H1 (cell line): Measurements from ENCODE around the gene JOSD1. TPM values are rescaled to one million over a fixed set of nuclear protein-coding genes. Genes with fewer than 3 reads are reported as not detected.

Source experiments
- CTCF ChIA-PET: fragments of 300-600 bp; sonication (Branson Sonifier 250); formaldehyde crosslinking; loops from one replicate; lab custom pipeline; 2021; ENCODE audit not compliant: partially characterized antibody; lab: Charles Lee
- POLR2A ChIA-PET: fragments of 300-600 bp; sonication (Branson Sonifier 250); formaldehyde crosslinking; loops from one replicate; lab custom pipeline; 2021; ENCODE audit warnings: inconsistent platforms; ENCODE audit not compliant: partially characterized antibody; lab: Charles Lee
- DNase-seq, 2 experiments: peaks; one replicate each; pipeline versions ENCODE4 v3.0.0 to v3.0.0-alpha.2; 2010 to 2022; ENCODE audit warnings: low spot score in 2 of 2, low read depth in 1 of 2, mixed read lengths in 1 of 2
- FAIRE-seq: peaks from 2 replicates; lab custom pipeline; 2011; peaks lifted over from hg19 to GRCh38; lab: Jason Lieb, UNC
- H2AFZ ChIP-seq: 2 replicates; pipeline ENCODE4 v1.8.1; 2012; ENCODE audit warnings: low read length, inconsistent platforms
- H2AK5ac ChIP-seq: 2 replicates; pipeline ENCODE4 v1.6.1; 2013; ENCODE audit warnings: low read depth, low read length
- H2BK120ac ChIP-seq: replicated peaks from 2 replicates; pipeline ENCODE3; 2013; ENCODE audit warnings: low read depth, low read length, inconsistent platforms
- H2BK12ac ChIP-seq: 2 replicates; pipeline ENCODE4 v1.6.1; 2013; ENCODE audit warnings: low read depth, low read length
- H2BK15ac ChIP-seq: 2 replicates; pipeline ENCODE4 v1.6.1; 2013; ENCODE audit warnings: low read length
- H2BK20ac ChIP-seq: 2 replicates; pipeline ENCODE4 v1.6.1; 2013; ENCODE audit warnings: low read length
- H2BK5ac ChIP-seq: 2 replicates; pipeline ENCODE4 v1.6.1; 2013; ENCODE audit warnings: low read depth, low read length
- H3K14ac ChIP-seq: 2 replicates; pipeline ENCODE4 v1.6.1; 2013; ENCODE audit warnings: inconsistent platforms; ENCODE audit not compliant: insufficient read length
- H3K18ac ChIP-seq: 2 replicates; pipeline ENCODE4 v1.6.1; 2013; ENCODE audit warnings: low read length; ENCODE audit errors: extremely low read depth
- H3K23ac ChIP-seq: 2 replicates; pipeline ENCODE4 v1.6.1; 2013; ENCODE audit warnings: inconsistent platforms; ENCODE audit not compliant: insufficient read length
- H3K23me2 ChIP-seq: 2 replicates; pipeline ENCODE4 v1.6.1; 2013; ENCODE audit warnings: low read depth, low read length
- H3K27ac ChIP-seq: 2 replicates; pipeline ENCODE4 v1.6.1; 2011; ENCODE audit warnings: low read depth, low read length, inconsistent platforms
- H3K27me3 ChIP-seq, 4 experiments: replicated peaks in 1 of 4; 1 replicate in 1 of 4; 2 replicates in 3 of 4; pipeline versions ENCODE4 v1.6.1 to v1.8.1; 2011 to 2013; ENCODE audit warnings: low read length in 3 of 4, mild to moderate bottlenecking in 3 of 4, inconsistent platforms in 2 of 4, mixed read lengths in 2 of 4, moderate library complexity in 1 of 4; ENCODE audit not compliant: control insufficient read depth in 3 of 4, insufficient read depth in 3 of 4; ENCODE audit errors: extremely low read depth in 1 of 4
- H3K36me3 ChIP-seq, 4 experiments: 2 replicates each; pipeline versions ENCODE4 v1.6.1 to v1.8.1; 2011 to 2013; ENCODE audit warnings: mild to moderate bottlenecking in 4 of 4, low read length in 3 of 4, moderate library complexity in 2 of 4, control low read depth in 1 of 4, inconsistent platforms in 1 of 4; ENCODE audit not compliant: insufficient read depth in 4 of 4, control insufficient read depth in 2 of 4
- H3K4ac ChIP-seq: replicated peaks from 2 replicates; pipeline ENCODE3; 2013; ENCODE audit warnings: low read length, low read depth, mixed read lengths, inconsistent platforms; ENCODE audit not compliant: insufficient read length
- H3K4me1 ChIP-seq, 4 experiments: replicated peaks in 1 of 4; 1 replicate in 1 of 4; 2 replicates in 3 of 4; pipeline versions ENCODE4 v1.6.1 to v1.8.1; 2011 to 2013; ENCODE audit warnings: low read length in 3 of 4, inconsistent platforms in 2 of 4, mixed read lengths in 1 of 4; ENCODE audit not compliant: insufficient read depth in 4 of 4, control insufficient read depth in 3 of 4
- H3K4me2 ChIP-seq, 2 experiments: 2 replicates each; pipeline versions ENCODE4 v1.6.1 to v1.8.1; 2011 to 2013; ENCODE audit warnings: low read depth in 2 of 2, low read length in 2 of 2, control low read depth in 1 of 2, inconsistent platforms in 1 of 2, mild to moderate bottlenecking in 1 of 2; ENCODE audit not compliant: insufficient read depth in 1 of 2
- H3K4me3 ChIP-seq, 4 experiments: fragments of 200-600, 300-600 bp in 1 of 4; sonication (generic), shearing (Covaris generic), sonication (Bioruptor Twin) in 1 of 4; 2 replicates each; pipeline versions ENCODE4 v1.5.1 to v1.8.1; 2011 to 2016; ENCODE audit warnings: low read length in 4 of 4, low read depth in 3 of 4, control low read depth in 2 of 4, inconsistent platforms in 2 of 4, mild to moderate bottlenecking in 2 of 4, mixed read lengths in 1 of 4, moderate library complexity in 1 of 4; ENCODE audit not compliant: insufficient read depth in 2 of 4; ENCODE audit errors: extremely low read depth in 1 of 4
- H3K56ac ChIP-seq: replicated peaks from 2 replicates; pipeline ENCODE3; 2013; ENCODE audit warnings: low read depth, mild to moderate bottlenecking, mixed read lengths, low read length, inconsistent platforms; ENCODE audit not compliant: insufficient read length
- H3K79me1 ChIP-seq: 2 replicates; pipeline ENCODE4 v1.6.1; 2013; ENCODE audit warnings: low read depth, low read length, control low read depth
- H3K79me2 ChIP-seq, 2 experiments: 2 replicates each; pipeline versions ENCODE4 v1.6.1 to v1.8.1; 2012 to 2013; ENCODE audit warnings: low read length in 2 of 2, mild to moderate bottlenecking in 2 of 2, inconsistent platforms in 1 of 2; ENCODE audit not compliant: insufficient read depth in 2 of 2, control insufficient read depth in 1 of 2
- H3K9ac ChIP-seq, 4 experiments: replicated peaks in 1 of 4; 1 replicate in 1 of 4; 2 replicates in 3 of 4; pipeline versions ENCODE4 v1.6.1 to v1.8.1; 2011 to 2013; ENCODE audit warnings: low read depth in 3 of 4, low read length in 3 of 4, control low read depth in 2 of 4, mild to moderate bottlenecking in 2 of 4, moderate library complexity in 2 of 4, inconsistent platforms in 1 of 4; ENCODE audit errors: extremely low read depth in 1 of 4
- H3K9me3 ChIP-seq, 2 experiments: 2 replicates each; pipeline versions ENCODE4 v1.6.1 to v1.8.1; 2012 to 2013; ENCODE audit warnings: mild to moderate bottlenecking in 2 of 2, moderate library complexity in 2 of 2, control low read depth in 1 of 2, inconsistent platforms in 1 of 2, low read depth in 1 of 2, low read length in 1 of 2, mixed read lengths in 1 of 2; ENCODE audit not compliant: insufficient read depth in 2 of 2
- H4K20me1 ChIP-seq, 2 experiments: replicated peaks in 1 of 2; 2 replicates each; pipeline versions ENCODE3 to v1.8.1; 2011 to 2013; ENCODE audit warnings: inconsistent platforms in 2 of 2, low read length in 2 of 2, mild to moderate bottlenecking in 1 of 2; ENCODE audit not compliant: insufficient read depth in 2 of 2, control insufficient read depth in 1 of 2
- H4K5ac ChIP-seq: 2 replicates; pipeline ENCODE4 v1.6.1; 2013; ENCODE audit warnings: low read length, low read depth, mixed read lengths, inconsistent platforms; ENCODE audit not compliant: insufficient read length
- H4K8ac ChIP-seq: 2 replicates; pipeline ENCODE4 v1.8.0; 2013; ENCODE audit warnings: mild to moderate bottlenecking, moderate library complexity, low read length, inconsistent platforms; ENCODE audit not compliant: insufficient read depth; ENCODE audit errors: extremely low read depth
- H4K91ac ChIP-seq: replicated peaks from 2 replicates; pipeline ENCODE3; 2013; ENCODE audit warnings: low read length, mixed read lengths, inconsistent platforms; ENCODE audit not compliant: insufficient read length
- POLR2AphosphoS5 ChIP-seq: IDR thresholded peaks from 2 replicates; pipeline ENCODE4 v1.6.1; 2011; ENCODE audit warnings: low read depth, low read length
- POU5F1 ChIP-seq: IDR thresholded peaks from 2 replicates; pipeline ENCODE4 v1.6.1; 2011; ENCODE audit warnings: low read depth, mild to moderate bottlenecking, low read length, moderate library complexity
- WGBS, 2 experiments: shearing (Covaris generic) in 1 of 2; methylation state at CpG; one replicate each; pipeline versions ENCODE4 v1.1.6 to v1.1.7; 2013 to 2015; ENCODE audit warnings: low lambda C conversion rate in 2 of 2, mixed read lengths in 2 of 2, inconsistent platforms in 1 of 2, low coverage in 1 of 2, missing lambda C conversion rate in 1 of 2; ENCODE audit not compliant: insufficient replicate concordance in 2 of 2, insufficient coverage in 1 of 2, insufficient read length in 1 of 2; ENCODE audit errors: extremely low coverage in 1 of 2, missing lambda C conversion rate in 1 of 2; 5-methylcytosine and 5-hydroxymethylcytosine counted together
- polyA plus RNA-seq, 7 experiments: library from polyadenylated mRNA; depleted of rRNA in 3 of 7; stranded (reverse) in 5 of 7; unstranded in 2 of 7; fragments of >200 nt in 5 of 7; fragments of 200-250 nt in 2 of 7; gene quantifications; 1 replicate in 5 of 7; 2 replicates in 1 of 7; 4 replicates in 1 of 7; pipeline versions ENCODE4 v1.2.1 to v1.2.3, GENCODE V29; 2011 to 2013; ENCODE audit warnings: missing spikeins in 2 of 7, mixed read lengths in 2 of 7
- total RNA-seq: library from RNA; stranded (reverse); fragmentation: NEBNext Ultra II Directional; extraction: Animal tissue kit (Norgen Biotek cat#: 25700); gene quantifications from 2 replicates; pipeline ENCODE4 v1.2.1, GENCODE V29; 2021

The JOSD1 gene
- total and polyA plus RNA-seq, 2 of the 8 experiments (the other 6 are each of a cell fraction or from before 2014, with no cell fraction given): 18.4 to 20.2 TPM

GRCh38 chr22:38742176-38742942 lies 41.6 kb upstream of the JOSD1 start:
- Histone ChIP-seq H3K79me2 (no peaks in the 10 kb centered on the region), H2BK15ac (no peak overlapping the region), H3K23ac (no peak overlapping the region), H2AK5ac (no peak overlapping the region), H2BK120ac (no peak overlapping the region), H3K14ac (no peak overlapping the region), H2AFZ (no peak overlapping the region), H3K56ac (no peak overlapping the region), H3K27me3 (no peaks in the 10 kb centered on the region), H3K4me3 (no peak overlapping the region), H4K5ac (no peak overlapping the region), H3K36me3 (peaks cover 0 to 12% (median 8%) of the 10 kb centered on the region in 4 experiments; a peak in 2 of 8 replicates), H3K4ac (no peak overlapping the region)
- WGBS, 2 experiments: 89% methylated on average over 25 of the region's 25 CpGs; no CpG with 5 or more reads in 1 of the 2 experiments
- no peak for DNase-seq
- TF ChIP-seq POLR2AphosphoS5 (0 out of 2 replicates have a peak, but pooled peaks have one; percentile 14), POU5F1 (no peak)
- TF ChIP-seq, all 59 proteins: peak for 1
- POLR2A ChIA-PET: interaction anchor here (0.6 to 13.2 kb wide), 10 partner anchors 8 to 101 kb away, joined by 3 to 112 read pairs (median 4); partner anchors contain the start of gene SUN2
- H4K8ac ChIP-seq: no peak overlapping the region; the same call in 1 of the 2 replicates
- H2BK12ac ChIP-seq: no peak overlapping the region
- no peaks in the 10 kb centered on the region for H3K23me2 ChIP-seq
- H3K9me3 ChIP-seq: no peaks in the 10 kb centered on the region
- H2BK5ac ChIP-seq: no peak overlapping the region
- no peak overlapping the region for H3K27ac ChIP-seq
- FAIRE-seq: no peak
- H4K20me1 ChIP-seq: peaks cover 0 to 7% of the 10 kb centered on the region in 2 experiments
- no peak overlapping the region for H2BK20ac ChIP-seq
- no peak overlapping the region for H3K18ac ChIP-seq
- H4K91ac ChIP-seq: no peak overlapping the region
- CTCF ChIA-PET: interaction anchor here (0.5 to 4.4 kb wide), 7 partner anchors 9 to 253 kb away, joined by 3 to 29 read pairs (median 11); no protein-coding TSS in a partner anchor
- no peak overlapping the region for H3K4me2 ChIP-seq
- H3K9ac ChIP-seq: no peak overlapping the region
- H3K79me1 ChIP-seq: no peaks in the 10 kb centered on the region
- H3K4me1 ChIP-seq: no peaks in the 10 kb centered on the region
